SU-DHL-6 (cell line): ENCODE measurements around the gene PTGER1.

ENCODE experiments used
- H2AFZ ChIP-seq: fragments of 200-600 bp; sonication (generic); 2 replicates; pipeline ENCODE4 v1.6.1; 2014; ENCODE audit warnings: low read depth, mild to moderate bottlenecking, moderate library complexity, mixed read lengths, antibody characterized with exemption, low read length; ENCODE audit not compliant: severe bottlenecking
- H3F3A ChIP-seq: fragments of 200-600 bp; shearing (Covaris generic); 2 replicates; pipeline ENCODE4 v1.6.0; 2016; ENCODE audit warnings: antibody characterized with exemption, mild to moderate bottlenecking; ENCODE audit not compliant: insufficient read depth
- H3K27ac ChIP-seq: fragments of 200-600 bp; sonication (generic); 2 replicates; pipeline ENCODE4 v1.5.1; 2016; ENCODE audit warnings: low read depth, mild to moderate bottlenecking, low read length, moderate library complexity, mixed read lengths
- H3K27me3 ChIP-seq: fragments of 200-600 bp; sonication (generic), shearing (Covaris generic); 2 replicates; pipeline ENCODE4 v1.6.0; 2014; ENCODE audit warnings: mild to moderate bottlenecking, low read length
- H3K36me3 ChIP-seq: fragments of 200-600 bp; sonication (generic); 2 replicates; pipeline ENCODE4 v1.6.1; 2014; ENCODE audit warnings: mild to moderate bottlenecking, low read length, mixed read lengths
- H3K4me2 ChIP-seq: fragments of 300-600, 200-600 bp; shearing (Covaris generic), sonication (generic); 2 replicates; pipeline ENCODE4 v1.6.0; 2014; ENCODE audit warnings: low read length, low read depth, mild to moderate bottlenecking; ENCODE audit not compliant: poor library complexity, severe bottlenecking
- H3K4me3 ChIP-seq: fragments of 200-600 bp; sonication (generic); 2 replicates; pipeline ENCODE4 v1.5.1; 2014; ENCODE audit warnings: antibody characterized with exemption, low read length, mild to moderate bottlenecking, mixed read lengths; ENCODE audit not compliant: insufficient read depth, poor library complexity, severe bottlenecking
- H3K79me2 ChIP-seq: fragments of 200-600 bp; sonication (generic); 2 replicates; pipeline ENCODE4 v1.6.1; 2014; ENCODE audit warnings: mild to moderate bottlenecking, low read length, moderate library complexity; ENCODE audit not compliant: insufficient read depth
- H3K9ac ChIP-seq: fragments of 200-600 bp; sonication (generic); 2 replicates; pipeline ENCODE4 v1.7.0; 2014; ENCODE audit warnings: mild to moderate bottlenecking, low read length
- H3K9me2 ChIP-seq: fragments of 200-600 bp; sonication (generic); replicated peaks from 2 replicates; pipeline ENCODE4 v1.6.1; 2014; ENCODE audit warnings: low read length; ENCODE audit not compliant: insufficient read depth
- H3K9me3 ChIP-seq: fragments of 200-600 bp; sonication (generic); 2 replicates; pipeline ENCODE4 v1.6.1; 2014; ENCODE audit warnings: low read length, mixed read lengths; ENCODE audit not compliant: insufficient read depth
- H4K20me1 ChIP-seq: fragments of 200-600 bp; sonication (generic); 2 replicates; pipeline ENCODE4 v1.6.1; 2014; ENCODE audit warnings: low read depth, mild to moderate bottlenecking, antibody characterized with exemption, low read length, moderate library complexity, mixed read lengths
- EZH2phosphoT487 ChIP-seq: fragments of 200-600 bp; sonication (generic), shearing (Covaris generic); conservative IDR thresholded peaks from 2 replicates; pipeline ENCODE4 v1.6.1; 2018; ENCODE audit warnings: mild to moderate bottlenecking, antibody characterized with exemption, low read length, moderate library complexity, mixed read lengths
- TF ChIP-seq, protein P1 (sequence below): fragments of 200-600 bp; sonication (generic); IDR thresholded peaks from one replicate; pipeline ENCODE4 v1.5.1; 2017; ENCODE audit warnings: antibody characterized with exemption, mild to moderate bottlenecking, low read length, moderate library complexity; ENCODE audit not compliant: insufficient read depth, poor library complexity, severe bottlenecking

PTGER1 gene

DNA sequence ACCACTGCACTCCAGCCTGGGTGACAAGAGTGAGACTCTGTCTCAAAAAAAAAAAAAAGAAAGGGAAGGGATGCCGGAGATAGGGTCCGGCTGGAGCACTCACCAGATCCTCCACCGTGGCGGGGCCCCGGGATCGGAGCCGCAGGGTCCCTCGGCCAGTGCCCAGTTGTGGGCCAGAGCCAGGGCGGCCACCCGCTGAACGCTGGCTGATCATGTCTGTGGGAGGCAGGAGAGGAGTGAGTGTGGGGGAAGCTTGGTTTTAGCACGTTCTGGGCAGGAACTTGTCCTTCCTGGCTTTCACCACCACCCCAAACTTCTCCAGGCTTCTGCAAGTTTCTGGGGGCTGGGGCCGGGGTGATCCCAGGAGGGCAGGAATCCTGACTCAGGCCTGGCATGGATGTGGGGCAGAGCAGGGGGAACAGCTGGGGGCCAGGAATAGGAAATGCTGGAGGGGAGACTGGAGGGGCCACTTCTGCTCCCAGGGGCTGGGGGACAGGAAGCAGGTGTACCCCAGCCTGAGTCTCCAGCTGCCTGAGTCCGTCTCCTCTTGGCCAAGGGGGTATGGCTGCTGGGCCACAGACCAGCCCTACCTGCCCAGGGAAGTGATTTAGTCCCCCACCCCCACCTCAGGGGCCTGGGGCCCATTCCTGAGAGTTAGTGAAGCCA is 4.3 kb upstream of the PTGER1 start:
- H3K9me2 ChIP-seq: no peaks in the 10 kb centered on the region
- H3K9me3 ChIP-seq: no peaks in the 10 kb centered on the region
- H3K27ac ChIP-seq: no peak overlapping the region
- H3K27me3 ChIP-seq: no peaks in the 10 kb centered on the region
- H4K20me1 ChIP-seq: no peaks in the 10 kb centered on the region
- H3K9ac ChIP-seq: no peak overlapping the region
- no peaks in the 10 kb centered on the region for H3K79me2 ChIP-seq
- H3F3A ChIP-seq: no peaks in the 10 kb centered on the region
- no peak overlapping the region for H2AFZ ChIP-seq
- no peak overlapping the region for H3K4me3 ChIP-seq
- no peak for TF ChIP-seq EZH2phosphoT487
- TF ChIP-seq, protein P1, sequence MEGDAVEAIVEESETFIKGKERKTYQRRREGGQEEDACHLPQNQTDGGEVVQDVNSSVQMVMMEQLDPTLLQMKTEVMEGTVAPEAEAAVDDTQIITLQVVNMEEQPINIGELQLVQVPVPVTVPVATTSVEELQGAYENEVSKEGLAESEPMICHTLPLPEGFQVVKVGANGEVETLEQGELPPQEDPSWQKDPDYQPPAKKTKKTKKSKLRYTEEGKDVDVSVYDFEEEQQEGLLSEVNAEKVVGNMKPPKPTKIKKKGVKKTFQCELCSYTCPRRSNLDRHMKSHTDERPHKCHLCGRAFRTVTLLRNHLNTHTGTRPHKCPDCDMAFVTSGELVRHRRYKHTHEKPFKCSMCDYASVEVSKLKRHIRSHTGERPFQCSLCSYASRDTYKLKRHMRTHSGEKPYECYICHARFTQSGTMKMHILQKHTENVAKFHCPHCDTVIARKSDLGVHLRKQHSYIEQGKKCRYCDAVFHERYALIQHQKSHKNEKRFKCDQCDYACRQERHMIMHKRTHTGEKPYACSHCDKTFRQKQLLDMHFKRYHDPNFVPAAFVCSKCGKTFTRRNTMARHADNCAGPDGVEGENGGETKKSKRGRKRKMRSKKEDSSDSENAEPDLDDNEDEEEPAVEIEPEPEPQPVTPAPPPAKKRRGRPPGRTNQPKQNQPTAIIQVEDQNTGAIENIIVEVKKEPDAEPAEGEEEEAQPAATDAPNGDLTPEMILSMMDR: no peak
- no peak overlapping the region for H3K4me2 ChIP-seq
- H3K36me3 ChIP-seq: no peaks in the 10 kb centered on the region

DNA sequence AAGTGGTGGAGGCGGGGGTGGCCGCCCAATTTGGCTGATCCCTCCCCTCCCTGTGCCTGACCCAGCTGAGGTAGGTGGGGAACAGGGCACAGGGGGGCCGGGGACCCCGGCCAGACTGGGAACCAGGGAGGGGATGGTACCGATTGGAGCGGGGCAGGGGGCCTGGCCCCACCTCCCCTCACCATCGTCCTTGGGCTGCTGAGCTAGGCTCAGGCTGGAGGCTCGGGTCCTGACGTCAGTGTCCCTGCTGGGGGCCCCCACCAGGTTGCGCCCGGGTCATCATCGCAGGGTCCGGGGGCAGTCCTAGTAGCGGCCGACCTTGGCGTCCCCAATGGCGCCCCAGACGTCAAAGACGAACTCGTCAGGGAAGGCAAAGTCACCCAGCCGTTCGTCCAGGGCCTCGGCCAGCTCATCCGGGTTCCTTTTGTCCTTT is 3.0 kb upstream of the PTGER1 start:
- H3K36me3 ChIP-seq: no peaks in the 10 kb centered on the region
- H3K27ac ChIP-seq: no peak overlapping the region
- no peaks in the 10 kb centered on the region for H3K9me3 ChIP-seq
- TF ChIP-seq EZH2phosphoT487: no peak
- TF ChIP-seq, protein P1: no peak
- no peaks in the 10 kb centered on the region for H3F3A ChIP-seq
- H3K4me2 ChIP-seq: no peak overlapping the region
- H3K4me3 ChIP-seq: no peak overlapping the region
- no peaks in the 10 kb centered on the region for H3K27me3 ChIP-seq
- no peaks in the 10 kb centered on the region for H4K20me1 ChIP-seq
- H3K79me2 ChIP-seq: no peaks in the 10 kb centered on the region
- no peak overlapping the region for H2AFZ ChIP-seq
- no peaks in the 10 kb centered on the region for H3K9me2 ChIP-seq
- H3K9ac ChIP-seq: no peak overlapping the region

DNA sequence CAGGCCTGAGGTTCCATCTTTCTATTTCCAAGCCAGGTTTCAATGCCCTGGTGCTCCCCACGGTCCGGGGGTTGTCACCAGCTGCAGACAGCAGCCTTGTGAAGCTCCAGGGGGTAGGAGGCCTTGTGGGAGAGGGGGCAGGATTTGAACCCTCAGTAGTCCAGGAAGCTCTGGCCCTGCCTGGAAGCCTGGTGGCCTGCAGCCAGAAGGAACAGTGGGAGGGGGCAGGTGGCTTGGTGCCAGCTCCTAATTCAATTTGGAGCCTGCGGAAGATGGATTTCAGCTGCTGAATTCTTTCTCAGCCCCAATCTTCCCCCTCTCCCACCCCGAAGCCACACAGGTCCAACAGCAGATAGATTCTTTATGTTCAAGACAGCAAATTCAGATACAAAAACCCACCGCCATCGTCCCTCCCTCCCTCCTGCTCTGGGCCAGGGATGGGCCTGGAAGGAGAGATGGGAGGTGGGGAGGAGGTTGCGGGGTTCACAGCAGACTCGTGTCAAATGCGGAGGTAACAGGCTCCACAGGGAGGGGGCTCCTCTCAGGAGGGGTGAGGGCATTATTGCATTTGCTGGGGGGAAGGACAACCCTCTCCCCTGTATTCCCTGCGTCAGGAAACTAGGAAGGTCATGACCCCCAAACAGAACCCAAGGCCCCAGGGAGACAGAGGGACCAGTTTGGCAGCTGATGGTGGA is 2.4 kb upstream of the PTGER1 start:
- no peak overlapping the region for H2AFZ ChIP-seq
- H3K36me3 ChIP-seq: no peaks in the 10 kb centered on the region
- no peak overlapping the region for H3K9ac ChIP-seq
- H4K20me1 ChIP-seq: no peaks in the 10 kb centered on the region
- TF ChIP-seq EZH2phosphoT487: no peak
- TF ChIP-seq, protein P1: no peak
- no peaks in the 10 kb centered on the region for H3K9me2 ChIP-seq
- H3K4me2 ChIP-seq: no peak overlapping the region
- no peaks in the 10 kb centered on the region for H3F3A ChIP-seq
- H3K4me3 ChIP-seq: no peak overlapping the region
- H3K79me2 ChIP-seq: no peaks in the 10 kb centered on the region
- H3K27ac ChIP-seq: no peak overlapping the region
- no peaks in the 10 kb centered on the region for H3K9me3 ChIP-seq
- no peaks in the 10 kb centered on the region for H3K27me3 ChIP-seq
